ENCODE results near the gene U2AF2. TPM values are rescaled to one million over a fixed set of nuclear protein-coding genes. Genes with fewer than 3 reads are reported as not detected.

Gene U2AF2
- total and polyA plus RNA-seq, 2 of the 8 experiments (the other 6 are each of a cell fraction or from before 2014, with no cell fraction given) = 162 to 252 TPM

GRCh38 chr19:55677572-55678028 lies 22.8 kb downstream of the U2AF2 start:
- Histone ChIP-seq H4K20me1 (replicated peaks in 1 of 2; ENCODE audit: control insufficient read depth in 1 of 2, insufficient read depth in 2 of 2, low read length in 2 of 2) (peaks cover 11 to 29% of the 10 kb centered on the region in 2 experiments), H3K79me2 (ENCODE audit: control insufficient read depth in 1 of 2, insufficient read depth in 2 of 2, low read length in 2 of 2) (peaks cover 21 to 68% of the 10 kb centered on the region in 2 experiments)

More at GRCh38 chr19:55677572-55678028, 22.8 kb downstream of the U2AF2 start:
- WGBS, 2 experiments (ENCODE audit: extremely low coverage in 1 of 2, insufficient coverage in 1 of 2, insufficient read length in 1 of 2, insufficient replicate concordance in 2 of 2, low coverage in 1 of 2, low lambda C conversion rate in 2 of 2, missing lambda C conversion rate in 1 of 2) = 94% methylated on average over 6 of the region's 6 CpGs; no CpG with 5 or more reads in 1 of the 2 experiments
- ChIA-PET CTCF (ENCODE audit: partially characterized antibody) (no interaction called here), POLR2A (ENCODE audit: partially characterized antibody) (interaction anchor here (1.8 kb wide), 1 partner anchor 10 kb away, joined by 4 read pairs; no protein-coding TSS in a partner anchor)
- Histone ChIP-seq H3K4me3 (ENCODE audit: extremely low read depth in 1 of 4, insufficient read depth in 2 of 4, low read depth in 3 of 4, low read length in 4 of 4) (no peak overlapping the region), H3K9ac (replicated peaks in 1 of 4; ENCODE audit: extremely low read depth in 1 of 4, low read depth in 3 of 4, low read length in 3 of 4) (no peak overlapping the region), H2BK15ac (ENCODE audit: low read length) (no peak overlapping the region), H3K4me2 (ENCODE audit: insufficient read depth in 1 of 2, low read depth in 2 of 2, low read length in 2 of 2) (no peak overlapping the region; a peak in 1 of 4 replicates), H3K56ac (replicated peaks; ENCODE audit: insufficient read length, low read depth, low read length) (no peak overlapping the region), H2AK5ac (ENCODE audit: low read depth, low read length) (no peak overlapping the region), H3K27ac (ENCODE audit: low read depth, low read length) (no peak overlapping the region), H3K23me2 (ENCODE audit: low read depth, low read length) (peaks cover 5% of the 10 kb centered on the region; the same call in 1 of the 2 replicates), H2BK5ac (ENCODE audit: low read depth, low read length) (no peak overlapping the region), H3K23ac (ENCODE audit: insufficient read length) (no peak overlapping the region), H2BK20ac (ENCODE audit: low read length) (no peak overlapping the region), H3K79me1 (ENCODE audit: low read depth, low read length) (peaks cover 23% of the 10 kb centered on the region), H4K5ac (ENCODE audit: insufficient read length, low read depth, low read length) (no peak overlapping the region), H4K91ac (replicated peaks; ENCODE audit: insufficient read length, low read length) (no peak overlapping the region), H2BK12ac (ENCODE audit: low read depth, low read length) (no peak overlapping the region), H3K4me1 (replicated peaks in 1 of 4; ENCODE audit: control insufficient read depth in 3 of 4, insufficient read depth in 4 of 4, low read length in 3 of 4) (peaks cover 0 to 6% (median 3%) of the 10 kb centered on the region in 4 experiments; a peak in 3 of 7 replicates), H2AFZ (ENCODE audit: low read length) (no peak overlapping the region), H4K8ac (ENCODE audit: extremely low read depth, insufficient read depth, low read length) (no peak overlapping the region), H2BK120ac (replicated peaks; ENCODE audit: low read depth, low read length) (no peak overlapping the region), H3K9me3 (ENCODE audit: insufficient read depth in 2 of 2, low read depth in 1 of 2, low read length in 1 of 2) (no peaks in the 10 kb centered on the region), H3K27me3 (replicated peaks in 1 of 4; ENCODE audit: control insufficient read depth in 3 of 4, extremely low read depth in 1 of 4, insufficient read depth in 3 of 4, low read length in 3 of 4) (no peaks in the 10 kb centered on the region), H3K36me3 (ENCODE audit: control insufficient read depth in 2 of 4, insufficient read depth in 4 of 4, low read length in 3 of 4) (peaks cover 7 to 24% (median 20%) of the 10 kb centered on the region in 4 experiments; a peak in 7 of 8 replicates), H3K14ac (ENCODE audit: insufficient read length) (no peak overlapping the region), H3K4ac (replicated peaks; ENCODE audit: insufficient read length, low read depth, low read length) (no peak overlapping the region), H3K18ac (ENCODE audit: extremely low read depth, low read length) (no peak overlapping the region)
- FAIRE-seq (no peak), DNase-seq (ENCODE audit: low read depth in 1 of 2, low spot score in 2 of 2) (no peak)
- TF ChIP-seq JUN (IDR thresholded peaks at IDR 0.05; ENCODE audit: low read depth, low read length) = no peak
- 0 out of 3 replicates have a peak, but pooled peaks of 1 of the 2 experiments have one; percentile 3 for TF ChIP-seq POLR2A (IDR thresholded peaks at IDR 0.05; ENCODE audit: control extremely low read depth in 1 of 2, low read depth in 2 of 2, low read length in 2 of 2)

All from H1 (cell line).